Aorta (tissue), 5 donors: Measurements from ENCODE around the gene IL19. TPM values are rescaled to one million over a fixed set of nuclear protein-coding genes. Genes with fewer than 3 reads are reported as not detected.

Source experiments
- ATAC-seq: fragments of 200-7000 bp; cut with Tn5 transposase; one replicate; pipeline ENCODE4 v1.9.1; 2022; ENCODE audit warnings: moderate library complexity; ENCODE audit not compliant: low FRiP score
- DNase-seq, 2 donors: peaks; one replicate each; pipeline ENCODE4 v3.0.0-alpha.2; 2020
- H3K27ac ChIP-seq, 2 donors: one replicate each; pipeline ENCODE4 v1.5.1; 2013; ENCODE audit warnings: low read length in 2 of 2, mild to moderate bottlenecking in 2 of 2, moderate library complexity in 2 of 2, control low read depth in 1 of 2, inconsistent platforms in 1 of 2, low read depth in 1 of 2
- H3K27me3 ChIP-seq, 2 donors: one replicate each; pipeline ENCODE4 v1.6.1; 2013; ENCODE audit warnings: control low read depth in 1 of 2, low read length in 1 of 2, mild to moderate bottlenecking in 1 of 2, moderate library complexity in 1 of 2; ENCODE audit not compliant: insufficient read depth in 2 of 2, control insufficient read depth in 1 of 2
- H3K36me3 ChIP-seq, 2 donors: one replicate each; pipeline ENCODE4 v1.6.1; 2013; ENCODE audit warnings: control low read depth in 1 of 2, low read length in 1 of 2, mild to moderate bottlenecking in 1 of 2; ENCODE audit not compliant: insufficient read depth in 2 of 2, control insufficient read depth in 1 of 2
- H3K4me1 ChIP-seq, 2 donors: one replicate each; pipeline ENCODE4 v1.6.1; 2013; ENCODE audit warnings: low read length in 2 of 2, control low read depth in 1 of 2, mild to moderate bottlenecking in 1 of 2, moderate library complexity in 1 of 2; ENCODE audit not compliant: insufficient read depth in 2 of 2, control insufficient read depth in 1 of 2
- H3K4me3 ChIP-seq, 2 donors: one replicate each; pipeline ENCODE4 v1.5.1; 2013; ENCODE audit warnings: low read length in 2 of 2, control low read depth in 1 of 2, mild to moderate bottlenecking in 1 of 2
- H3K9me3 ChIP-seq: one replicate; pipeline ENCODE4 v1.6.1; 2013; ENCODE audit warnings: mild to moderate bottlenecking, low read length; ENCODE audit not compliant: control insufficient read depth
- WGBS, 2 donors: extraction: QIAGEN DNeasy Blood & Tissue Kit; methylation state at CpG; one replicate each; pipeline ENCODE4 v1.1.7; 2013; 5-methylcytosine and 5-hydroxymethylcytosine counted together
- intact Hi-C, 2 donors: fragments of 100-400 bp; cut with DNase I; formaldehyde crosslinking; loops; one replicate each; pipeline versions ENCODE4 v1.14.2 to v1.15.0; 2022
- polyA plus RNA-seq, 2 donors: library from polyadenylated mRNA; stranded (reverse); fragments of 200-250 nt; gene quantifications; one replicate each; pipeline ENCODE4 v1.2.3, GENCODE V29; 2013
- total RNA-seq, 2 donors: library from RNA; stranded (reverse); fragmentation: NEBNext Ultra II Directional; extraction: Animal tissue kit (Norgen Biotek cat#: 25700); gene quantifications; one replicate each; pipeline ENCODE4 v1.2.1, GENCODE V29; 2021
- donor health status: healthy with polysubstance abuse.
- donor health status: Bipolar disorder and iron deficiency.
- donor health status: DM: no; HTN: no; CAD: no.
- donor health status: DM: no; HTN: no; CAD: no.
- donor health status: DM: yes; HTN: yes; CAD: no.

The IL19 gene
- total and polyA plus RNA-seq, 4 donors = not detected

- Histone ChIP-seq H3K27ac (no peak overlapping the region), H3K4me1 (no peaks in the 10 kb centered on the region), H3K36me3 (no peaks in the 10 kb centered on the region), H3K9me3 (peaks cover 4% of the 10 kb centered on the region), H3K27me3 (peaks cover 0 to 2% of the 10 kb centered on the region in 2 donors), H3K4me3 (no peak overlapping the region)
- WGBS, 2 donors = 76 to 79% methylated on average over 4 of the region's 4 CpGs
- ATAC-seq (no peak), DNase-seq (no peak)
- intact Hi-C loops = loop anchor here in 1 of 2 donors (5.0 kb wide), 1 partner anchor 177 kb away; no protein-coding TSS in a partner anchor
Measured at GRCh38 chr1:206809504-206810084, 39.0 kb downstream of the IL19 start.

DNA sequence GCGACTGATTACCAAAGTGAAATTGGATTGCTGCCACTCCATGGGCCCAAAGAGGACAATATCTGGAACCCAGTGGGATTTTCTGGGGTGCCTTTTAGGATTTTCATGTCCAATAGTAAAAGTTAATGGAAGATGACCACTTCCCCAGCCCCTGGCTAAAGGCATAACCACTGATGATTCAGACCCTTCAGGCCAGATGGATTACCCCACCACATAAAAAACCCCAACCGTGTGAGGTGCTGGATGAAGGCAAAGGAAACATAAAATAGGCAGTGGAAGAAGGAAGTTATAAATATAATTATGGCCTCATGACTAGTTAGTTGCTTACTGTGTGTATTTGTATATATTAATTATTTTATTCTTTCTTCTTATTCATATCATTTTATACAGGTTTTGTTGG is 41.9 kb downstream of the IL19 start:
- ATAC-seq = no peak
- intact Hi-C loops = no loop called here
- no peaks in the 10 kb centered on the region for H3K4me1 ChIP-seq
- H3K9me3 ChIP-seq = peaks cover 4% of the 10 kb centered on the region
- DNase-seq = no peak
- peaks cover 0 to 2% of the 10 kb centered on the region in 2 donors for H3K27me3 ChIP-seq
- H3K4me3 ChIP-seq = no peak overlapping the region
- H3K36me3 ChIP-seq = no peaks in the 10 kb centered on the region
- 83 to 84% methylated on average over 2 of the region's 2 CpGs for WGBS, 2 donors
- no peak overlapping the region for H3K27ac ChIP-seq

DNA sequence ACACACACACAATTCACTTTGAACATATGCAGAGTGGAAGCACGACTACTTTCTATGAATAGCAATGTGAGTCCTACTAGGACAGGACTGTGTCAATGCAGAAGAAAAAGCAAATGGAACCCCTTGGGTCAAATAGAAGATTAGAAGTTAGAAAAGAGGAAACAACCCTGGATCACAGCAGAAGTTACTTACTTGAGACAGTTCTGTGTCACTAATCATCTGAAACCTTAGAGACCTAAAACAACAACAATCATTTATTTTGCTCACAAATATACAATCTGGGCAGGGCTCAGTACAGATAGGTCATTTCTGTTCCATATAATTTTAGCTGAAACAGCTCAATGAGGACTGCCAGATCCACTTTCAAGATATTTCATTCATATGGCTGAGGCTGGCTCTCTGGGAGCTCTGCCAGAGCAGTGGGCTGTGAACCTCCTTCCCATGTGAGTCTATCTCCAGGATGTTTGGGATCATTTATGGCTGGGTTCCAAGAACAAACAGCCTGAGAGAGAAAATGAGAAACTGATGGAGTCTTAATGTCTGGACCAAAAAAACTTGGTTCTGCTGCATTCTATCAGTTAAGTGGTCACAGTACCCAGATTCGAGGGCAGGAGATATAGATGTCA is 44.3 kb downstream of the IL19 start:
- intact Hi-C loops = no loop called here
- Histone ChIP-seq H3K36me3 (no peaks in the 10 kb centered on the region), H3K9me3 (peaks cover 4% of the 10 kb centered on the region), H3K27me3 (peaks cover 0 to 2% of the 10 kb centered on the region in 2 donors), H3K27ac (no peak overlapping the region), H3K4me1 (no peaks in the 10 kb centered on the region), H3K4me3 (no peak overlapping the region)
- no peak for DNase-seq
- no peak for ATAC-seq
- WGBS, 2 donors = 21 to 25% methylated on average over 2 of the region's 2 CpGs

DNA sequence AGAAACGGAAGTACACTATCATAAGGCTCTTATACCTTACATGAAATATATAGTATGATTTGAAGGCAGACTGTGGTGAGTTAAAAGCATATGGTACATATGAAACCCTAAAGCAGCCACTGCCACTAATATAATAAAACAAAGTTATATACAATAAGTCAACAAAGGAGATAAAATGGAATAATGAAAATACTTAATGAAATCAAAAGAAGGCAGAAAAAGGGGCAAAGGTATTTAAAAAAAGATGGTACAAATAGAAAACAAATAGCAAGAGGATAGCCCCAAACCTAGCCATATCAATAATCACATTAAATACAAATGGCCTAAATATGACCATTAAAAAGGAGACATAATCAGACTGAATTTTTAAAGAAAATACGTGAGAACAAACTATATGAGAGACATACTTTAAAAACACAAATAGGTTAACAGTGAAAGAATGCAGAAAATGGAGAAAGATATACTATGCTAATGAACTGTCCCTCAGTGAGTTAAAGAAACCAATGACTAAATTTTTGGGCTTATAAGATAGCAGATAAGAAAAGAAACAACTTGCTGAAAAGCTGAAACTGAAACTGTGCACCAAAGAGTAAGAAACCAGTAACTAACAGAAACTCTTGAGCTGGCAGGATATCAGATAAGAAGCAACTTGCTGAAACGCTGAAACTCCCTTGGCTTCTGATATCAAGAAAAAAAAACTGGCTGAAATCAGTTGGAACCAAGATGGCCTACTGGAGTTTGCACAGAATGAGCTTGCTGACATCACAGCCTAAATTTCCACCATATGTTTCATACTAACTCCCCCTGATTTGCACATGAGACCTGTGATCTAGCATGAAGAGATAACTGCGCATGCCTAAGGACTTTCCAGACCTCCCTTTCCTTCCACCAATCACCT is 46.1 kb downstream of the IL19 start:
- intact Hi-C loops = no loop called here
- DNase-seq = no peak
- Histone ChIP-seq H3K4me3 (no peak overlapping the region), H3K9me3 (peaks cover 4% of the 10 kb centered on the region), H3K27me3 (peaks cover 0 to 2% of the 10 kb centered on the region in 2 donors), H3K4me1 (no peaks in the 10 kb centered on the region), H3K27ac (no peak overlapping the region), H3K36me3 (no peaks in the 10 kb centered on the region)
- 65 to 66% methylated on average over 4 of the region's 4 CpGs for WGBS, 2 donors
- no peak for ATAC-seq

GRCh38 chr1:206821493-206821892 is 50.9 kb downstream of the IL19 start:
- Histone ChIP-seq H3K4me3 (no peak overlapping the region), H3K27ac (no peak overlapping the region), H3K27me3 (no peaks in the 10 kb centered on the region), H3K36me3 (no peaks in the 10 kb centered on the region), H3K9me3 (no peaks in the 10 kb centered on the region), H3K4me1 (no peaks in the 10 kb centered on the region)
- DNase-seq (no peak), ATAC-seq (no peak)
- WGBS, 2 donors = 69 to 72% methylated on average over 4 of the region's 4 CpGs
- intact Hi-C loops = no loop called here

- ATAC-seq = peak; percentile 50
- no peaks in the 10 kb centered on the region for H3K36me3 ChIP-seq
- no peaks in the 10 kb centered on the region for H3K9me3 ChIP-seq
- whole genome bisulfite sequencing, 2 donors = 38 to 41% methylated on average over 5 of the region's 5 CpGs
- H3K4me3 ChIP-seq = no peak overlapping the region
- no peaks in the 10 kb centered on the region for H3K4me1 ChIP-seq
- DNase-seq = peak in 1 of 2 donors; percentile 52
- intact Hi-C loops = no loop called here
- H3K27me3 ChIP-seq = no peaks in the 10 kb centered on the region
- H3K27ac ChIP-seq = no peak overlapping the region
Measured at GRCh38 chr1:206823727-206824126, 53.2 kb downstream of the IL19 start.

GRCh38 chr1:206824331-206824730 is 53.8 kb downstream of the IL19 start:
- Histone ChIP-seq H3K9me3 (no peaks in the 10 kb centered on the region), H3K36me3 (no peaks in the 10 kb centered on the region), H3K27me3 (no peaks in the 10 kb centered on the region), H3K4me3 (no peak overlapping the region), H3K27ac (no peak overlapping the region), H3K4me1 (no peaks in the 10 kb centered on the region)
- ATAC-seq (no peak), DNase-seq (no peak)
- intact Hi-C loops = no loop called here
- 57 to 59% methylated on average over 3 of the region's 3 CpGs for WGBS, 2 donors

DNA sequence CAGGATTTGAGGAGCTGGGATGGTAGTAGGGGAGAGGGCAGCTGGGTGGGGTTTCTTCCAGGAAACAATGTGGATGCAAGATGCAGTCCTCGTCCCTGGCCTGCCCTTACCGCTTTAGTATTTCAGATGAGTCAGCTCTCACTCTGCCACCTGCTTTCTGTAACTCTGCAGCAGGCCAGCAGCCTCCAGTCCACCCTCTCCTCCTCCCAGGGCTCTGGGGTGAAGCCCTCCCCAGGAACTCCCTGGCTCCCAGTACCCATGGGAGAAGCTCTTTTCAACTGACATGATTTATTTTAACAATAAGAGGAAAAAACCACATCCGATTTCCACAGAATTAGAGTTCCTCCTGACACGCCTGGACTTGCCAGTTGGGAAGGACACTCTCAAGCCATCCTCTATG is 55.8 kb downstream of the IL19 start:
- no peak for ATAC-seq
- H3K4me3 ChIP-seq = no peak overlapping the region
- 56 to 63% methylated on average over 4 of the region's 4 CpGs for WGBS, 2 donors

More for the DNA sequence above, 55.8 kb downstream of the IL19 start:
- Histone ChIP-seq H3K27me3 (no peaks in the 10 kb centered on the region), H3K4me1 (no peaks in the 10 kb centered on the region), H3K27ac (no peak overlapping the region), H3K36me3 (no peaks in the 10 kb centered on the region), H3K9me3 (no peaks in the 10 kb centered on the region)
- DNase-seq = no peak
- intact Hi-C loops = no loop called here
